ENCODE data around the gene BCL10. TPM values are rescaled to one million over a fixed set of nuclear protein-coding genes. Genes with fewer than 3 reads are reported as not detected.

BCL10 gene
- total RNA-seq, 1 donor from 2014 or later, result 19.9 TPM

GRCh38 chr1:85320371-85321131 lies 44.1 kb upstream of the BCL10 start:
- Mint-ChIP-seq H3K4me3 (ENCODE audit: low read depth) (no peak overlapping the region), H3K36me3 (ENCODE audit: insufficient read depth) (peaks cover 4% of the 10 kb centered on the region), H3K27me3 (no peaks in the 10 kb centered on the region), H3K4me1 (ENCODE audit: low read depth) (no peaks in the 10 kb centered on the region), H3K9me3 (ENCODE audit: low read depth) (no peaks in the 10 kb centered on the region), H3K27ac (no peak overlapping the region)
- TF ChIP-seq CTCF (IDR thresholded peaks at IDR 0.05; ENCODE audit: unreplicated experiment), result no peak
- DNase-seq (ENCODE audit: low spot score, unreplicated experiment), result no peak

DNA sequence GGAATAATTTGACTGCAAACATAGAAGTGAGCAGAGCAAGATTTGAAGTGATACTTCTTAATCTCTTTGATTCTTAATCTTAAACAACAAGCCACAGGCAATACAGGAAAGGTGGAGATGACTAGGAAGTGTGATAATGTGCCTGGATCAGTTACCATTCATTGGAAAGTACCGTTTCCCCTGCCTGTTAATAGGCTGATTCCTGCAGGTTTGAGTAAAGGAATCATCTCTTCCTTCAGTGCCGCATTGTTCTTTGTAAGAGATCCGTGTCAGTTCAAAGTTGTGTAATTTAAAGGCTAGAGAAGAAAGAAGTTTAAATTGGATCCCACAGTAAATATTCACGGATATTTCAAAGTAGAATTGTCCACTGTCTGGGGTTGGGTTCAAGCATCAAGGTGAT lies 43.5 kb upstream of the BCL10 start:
- no peak overlapping the region for H3K27ac Mint-ChIP-seq

DNA sequence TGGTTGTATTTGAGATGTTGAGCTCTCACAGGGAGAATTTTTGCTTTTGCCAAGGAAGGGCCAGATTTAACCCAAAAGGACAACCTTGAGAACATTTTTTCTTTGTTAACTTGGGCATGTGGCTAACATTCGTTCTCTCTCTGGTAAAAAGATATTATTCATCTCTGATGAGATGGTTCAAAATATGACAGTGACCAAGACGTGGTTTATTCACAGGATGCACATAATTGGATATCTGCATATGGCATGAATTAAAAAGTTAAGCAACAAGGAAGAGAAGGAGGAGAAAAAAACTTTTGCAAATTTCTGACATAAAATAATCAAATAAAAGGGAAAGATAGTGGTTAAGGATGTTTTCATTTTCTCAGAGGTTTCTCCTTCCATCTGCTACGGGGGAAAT lies 43.1 kb upstream of the BCL10 start:
- Mint-ChIP-seq H3K27ac (no peak overlapping the region), H3K36me3 (ENCODE audit: insufficient read depth) (peaks cover 4% of the 10 kb centered on the region), H3K4me1 (ENCODE audit: low read depth) (no peaks in the 10 kb centered on the region), H3K27me3 (no peaks in the 10 kb centered on the region), H3K4me3 (ENCODE audit: low read depth) (no peak overlapping the region), H3K9me3 (ENCODE audit: low read depth) (no peaks in the 10 kb centered on the region)
- TF ChIP-seq CTCF (IDR thresholded peaks at IDR 0.05; ENCODE audit: unreplicated experiment), result no peak
- DNase-seq (ENCODE audit: low spot score, unreplicated experiment), result no peak

More for the DNA sequence above, 43.5 kb upstream of the BCL10 start:
- Mint-ChIP-seq H3K4me3 (ENCODE audit: low read depth) (no peak overlapping the region), H3K9me3 (ENCODE audit: low read depth) (no peaks in the 10 kb centered on the region), H3K36me3 (ENCODE audit: insufficient read depth) (peaks cover 4% of the 10 kb centered on the region), H3K4me1 (ENCODE audit: low read depth) (no peaks in the 10 kb centered on the region), H3K27me3 (no peaks in the 10 kb centered on the region)
- no peak for TF ChIP-seq CTCF (IDR thresholded peaks at IDR 0.05; ENCODE audit: unreplicated experiment)
- no peak for DNase-seq (ENCODE audit: low spot score, unreplicated experiment)

DNA sequence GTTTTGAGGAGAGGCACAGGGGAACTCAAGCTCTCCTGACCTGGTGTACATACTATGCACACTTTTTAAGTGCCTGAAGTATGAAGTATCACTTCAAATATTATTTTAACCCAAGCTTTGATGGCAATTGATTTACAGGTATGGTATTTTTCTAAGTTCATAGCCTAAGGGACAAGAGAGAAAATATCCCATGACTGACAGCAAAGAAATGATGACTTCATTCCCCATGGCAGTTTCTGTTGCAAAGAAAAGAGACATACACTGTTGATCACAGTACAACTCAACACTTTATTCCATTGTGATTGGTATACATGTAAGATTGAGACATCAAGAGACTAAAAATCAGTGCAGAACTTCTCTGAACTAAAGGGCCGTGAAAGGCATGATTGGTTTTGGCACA lies 41.8 kb upstream of the BCL10 start:
- no peak overlapping the region for H3K4me3 Mint-ChIP-seq (ENCODE audit: low read depth)
- no peaks in the 10 kb centered on the region for H3K4me1 Mint-ChIP-seq (ENCODE audit: low read depth)
- no peaks in the 10 kb centered on the region for H3K27me3 Mint-ChIP-seq
- no peak for TF ChIP-seq CTCF (IDR thresholded peaks at IDR 0.05; ENCODE audit: unreplicated experiment)
- peaks cover 4% of the 10 kb centered on the region for H3K36me3 Mint-ChIP-seq (ENCODE audit: insufficient read depth)
- no peak for DNase-seq (ENCODE audit: low spot score, unreplicated experiment)
- H3K27ac Mint-ChIP-seq, result no peak overlapping the region
- H3K9me3 Mint-ChIP-seq (ENCODE audit: low read depth), result no peaks in the 10 kb centered on the region

DNA sequence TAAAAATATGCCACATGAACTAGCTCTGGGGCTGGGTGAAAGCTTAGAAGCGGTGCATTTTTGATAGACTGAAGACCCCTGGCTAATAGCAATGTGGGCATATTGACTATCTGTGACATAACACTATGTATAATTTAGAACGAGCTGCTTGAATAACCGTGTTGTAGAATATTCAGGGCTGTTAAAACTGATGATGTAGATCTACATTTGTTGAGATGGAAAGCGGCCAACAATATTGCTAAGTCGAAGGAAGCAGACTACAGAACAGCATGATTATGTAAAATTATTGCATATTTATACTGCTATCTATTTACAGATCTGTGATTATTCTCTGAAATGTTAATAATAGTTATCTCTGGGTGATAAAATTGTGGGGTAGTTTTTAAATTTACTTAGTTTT lies 41.1 kb upstream of the BCL10 start:
- no peaks in the 10 kb centered on the region for H3K4me1 Mint-ChIP-seq (ENCODE audit: low read depth)
- H3K27ac Mint-ChIP-seq, result no peak overlapping the region
- no peak overlapping the region for H3K4me3 Mint-ChIP-seq (ENCODE audit: low read depth)
- no peak for DNase-seq (ENCODE audit: low spot score, unreplicated experiment)
- no peaks in the 10 kb centered on the region for H3K9me3 Mint-ChIP-seq (ENCODE audit: low read depth)
- no peaks in the 10 kb centered on the region for H3K27me3 Mint-ChIP-seq
- TF ChIP-seq CTCF (IDR thresholded peaks at IDR 0.05; ENCODE audit: unreplicated experiment), result no peak
- H3K36me3 Mint-ChIP-seq (ENCODE audit: insufficient read depth), result peaks cover 4% of the 10 kb centered on the region
